Measurements from ENCODE around the gene NT5C3A. TPM values are rescaled to one million over a fixed set of nuclear protein-coding genes. Genes with fewer than 3 reads are reported as not detected.

NT5C3A gene
- total and polyA plus RNA-seq, 2 of the 13 experiments (the other 11 are each of a cell fraction or from before 2014, with no cell fraction given) = 16.9 to 34.0 TPM

- TF ChIP-seq ZBTB46 (CRISPR knock-in tag; IDR thresholded peaks at IDR 0.05; ENCODE audit: borderline replicate concordance) (no peak), FUBP1 (CRISPR knock-in tag; IDR thresholded peaks at IDR 0.05; ENCODE audit: borderline replicate concordance) (no peak), PHF5A (CRISPR knock-in tag; IDR thresholded peaks at IDR 0.05; ENCODE audit: low read depth, unreplicated experiment) (peak; percentile 21), RAD21 (CRISPR knock-in tag; IDR thresholded peaks at IDR 0.05) (0 out of 2 replicates have a peak, but pooled peaks have one; percentile 36), TFDP2 (CRISPR knock-in tag; IDR thresholded peaks at IDR 0.05) (no peak), BRF2 (CRISPR knock-in tag; IDR thresholded peaks at IDR 0.05) (no peak), ZNF331 (CRISPR knock-in tag; IDR thresholded peaks at IDR 0.05) (peak; percentile 44; the same call in 1 of the 2 replicates), FOXK1 (CRISPR knock-in tag; IDR thresholded peaks at IDR 0.05; ENCODE audit: borderline replicate concordance, low read depth) (peak; percentile 25; the same call in 1 of the 2 replicates), TFE3 (CRISPR knock-in tag; IDR thresholded peaks at IDR 0.05) (no peak), ZNF264 (CRISPR knock-in tag; IDR thresholded peaks at IDR 0.05) (no peak), CREM (IDR thresholded peaks at IDR 0.05) (peak; percentile 50; the same call in 1 of the 2 replicates), CREM (CRISPR knock-in tag; IDR thresholded peaks at IDR 0.05) (no peak), ZNF563 (CRISPR knock-in tag; IDR thresholded peaks at IDR 0.05) (no peak), MED8 (CRISPR knock-in tag; IDR thresholded peaks at IDR 0.05; ENCODE audit: insufficient replicate concordance) (no peak), ZBTB7A (CRISPR knock-in tag; IDR thresholded peaks at IDR 0.05) (no peak), ZFP91 (CRISPR knock-in tag; IDR thresholded peaks at IDR 0.05; ENCODE audit: borderline replicate concordance) (no peak), SOX13 (IDR thresholded peaks at IDR 0.05) (no peak), SOX13 (CRISPR knock-in tag; conservative IDR thresholded peaks at IDR 0.05 in 1 of 2, IDR thresholded peaks at IDR 0.05 in 1 of 2) (peak in 1 of 2 experiments; percentile 58; a peak in 1 of 4 replicates), NPAS2 (CRISPR knock-in tag; IDR thresholded peaks at IDR 0.05; ENCODE audit: borderline replicate concordance) (no peak), JUND (CRISPR knock-in tag; IDR thresholded peaks at IDR 0.05) (no peak), HDAC1 (CRISPR knock-in tag; IDR thresholded peaks at IDR 0.05) (0 out of 2 replicates have a peak, but pooled peaks have one; percentile 10), IKZF1 (IDR thresholded peaks at IDR 0.05) (no peak), ZC3H13 (CRISPR knock-in tag; IDR thresholded peaks at IDR 0.05) (no peak)
Measured at GRCh38 chr7:33044401-33044718, 18.2 kb downstream of the NT5C3A start (continued).

Data from HepG2 (cell line).